NCI-H524 treated with DMSO at 0.1 percent for 48 hours (cell line): ENCODE data around the gene TSPAN4.
A peak's percentile ranks its signal among the peaks of the same experiment; 100 is the strongest.

Experiments used
- DNase-seq: peaks from one replicate; lab custom pipeline; 2025; lab: John Stamatoyannopoulos, UW

TSPAN4 gene

DNA sequence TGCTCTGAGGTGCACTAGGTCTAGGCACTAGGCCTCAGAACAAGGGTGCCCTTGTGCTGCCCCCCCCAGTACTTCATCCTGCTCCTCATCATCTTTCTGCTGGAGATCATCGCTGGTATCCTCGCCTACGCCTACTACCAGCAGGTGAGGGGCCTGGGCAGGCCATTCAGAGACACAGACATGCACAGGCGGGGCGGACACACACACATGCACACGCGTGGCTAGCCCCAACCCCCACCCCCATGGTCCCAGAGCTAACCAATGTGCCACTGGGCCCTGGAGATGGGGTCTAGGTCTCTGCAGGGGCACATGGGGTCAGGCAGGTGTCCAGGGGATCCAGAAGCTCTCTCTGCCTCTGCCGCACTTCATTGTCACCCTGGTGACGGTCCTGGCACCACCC is 6.0 kb upstream of the TSPAN4 start:
- no peak for DNase-seq

- no peak for DNase-seq
Observed at GRCh38 chr11:837189-837989, 5.3 kb upstream of the TSPAN4 start.

DNA sequence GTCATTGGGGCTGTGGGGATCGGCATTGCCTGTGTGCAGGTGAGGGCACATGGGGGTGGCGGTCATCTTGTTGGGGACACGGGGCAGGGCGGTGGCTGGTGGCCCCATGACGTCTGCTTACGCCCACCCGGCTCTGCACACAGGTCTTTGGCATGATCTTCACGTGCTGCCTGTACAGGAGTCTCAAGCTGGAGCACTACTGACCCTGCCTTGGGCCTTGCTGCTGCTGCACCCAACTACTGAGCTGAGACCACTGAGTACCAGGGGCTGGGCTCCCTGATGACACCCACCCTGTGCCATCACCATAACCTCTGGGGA is 4.7 kb upstream of the TSPAN4 start:
- DNase-seq = no peak

DNA sequence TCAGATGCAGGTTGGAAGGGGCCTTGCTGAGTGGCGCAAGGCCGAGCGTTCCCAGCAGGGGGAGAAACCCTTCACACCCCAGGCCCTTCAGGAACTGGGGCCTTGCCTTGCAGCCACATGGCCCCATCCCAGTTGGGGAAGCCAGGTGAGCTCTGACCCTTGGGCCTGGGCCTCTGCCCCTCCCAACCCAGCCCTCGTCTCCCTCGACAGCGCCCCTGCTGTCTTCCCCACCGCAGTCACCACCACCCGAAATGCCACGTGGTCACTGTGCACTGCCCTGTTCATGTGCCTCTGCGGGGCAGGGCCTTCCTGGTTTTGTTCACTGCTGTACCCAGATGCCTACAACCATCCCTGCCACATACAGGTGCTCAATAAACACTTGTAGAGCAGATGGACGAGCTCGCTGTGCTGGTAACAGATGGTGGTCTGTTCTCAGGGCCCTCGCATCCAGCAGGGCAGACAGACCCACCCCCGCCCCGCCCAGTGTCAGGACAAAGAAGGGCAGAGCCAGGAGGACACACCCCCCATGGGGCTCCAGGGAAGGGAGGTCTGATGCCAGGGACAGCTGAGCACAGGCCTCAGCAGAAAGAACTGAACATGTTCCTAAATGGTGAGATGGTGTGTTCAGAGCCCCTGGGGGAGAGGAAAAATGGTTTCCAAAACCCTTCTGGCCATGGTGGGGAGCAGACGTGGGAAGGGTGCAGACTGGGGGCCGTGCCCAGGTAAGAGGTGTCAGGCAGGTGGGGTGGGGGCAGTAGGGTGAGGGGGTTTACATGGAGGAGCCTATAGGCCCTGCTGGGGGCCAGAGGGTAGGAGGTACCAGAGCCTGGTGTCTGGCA is 4.0 kb upstream of the TSPAN4 start:
- peak; percentile 79 for DNase-seq

- DNase-seq = no peak
Observed at GRCh38 chr11:839280-839623, 3.4 kb upstream of the TSPAN4 start.

GRCh38 chr11:839875-840617 is 2.6 kb upstream of the TSPAN4 start:
- DNase-seq = no peak

DNA sequence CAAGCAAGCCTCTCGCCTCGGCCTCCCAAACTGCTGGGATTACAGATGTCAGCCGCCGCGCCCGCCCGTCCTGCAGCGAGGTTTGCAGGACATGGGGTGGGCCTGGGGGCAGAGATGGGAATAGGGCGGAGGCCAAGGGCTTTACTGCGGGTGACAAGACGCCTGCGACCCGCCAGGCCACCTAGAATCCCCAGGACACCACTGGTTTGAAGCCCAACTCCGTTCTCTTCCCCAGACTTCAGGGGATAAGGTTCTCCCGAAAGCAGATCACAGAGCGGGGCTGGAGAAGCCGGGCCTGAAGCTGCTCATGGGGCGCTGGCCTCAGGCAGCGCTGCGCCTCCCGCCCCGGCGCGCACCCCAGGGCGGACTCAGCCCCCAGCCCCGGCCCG is 677 bp upstream of the TSPAN4 start:
- DNase-seq = no peak

GRCh38 chr11:843086-843734 is 558 bp downstream of the TSPAN4 start:
- DNase-seq = no peak

DNA sequence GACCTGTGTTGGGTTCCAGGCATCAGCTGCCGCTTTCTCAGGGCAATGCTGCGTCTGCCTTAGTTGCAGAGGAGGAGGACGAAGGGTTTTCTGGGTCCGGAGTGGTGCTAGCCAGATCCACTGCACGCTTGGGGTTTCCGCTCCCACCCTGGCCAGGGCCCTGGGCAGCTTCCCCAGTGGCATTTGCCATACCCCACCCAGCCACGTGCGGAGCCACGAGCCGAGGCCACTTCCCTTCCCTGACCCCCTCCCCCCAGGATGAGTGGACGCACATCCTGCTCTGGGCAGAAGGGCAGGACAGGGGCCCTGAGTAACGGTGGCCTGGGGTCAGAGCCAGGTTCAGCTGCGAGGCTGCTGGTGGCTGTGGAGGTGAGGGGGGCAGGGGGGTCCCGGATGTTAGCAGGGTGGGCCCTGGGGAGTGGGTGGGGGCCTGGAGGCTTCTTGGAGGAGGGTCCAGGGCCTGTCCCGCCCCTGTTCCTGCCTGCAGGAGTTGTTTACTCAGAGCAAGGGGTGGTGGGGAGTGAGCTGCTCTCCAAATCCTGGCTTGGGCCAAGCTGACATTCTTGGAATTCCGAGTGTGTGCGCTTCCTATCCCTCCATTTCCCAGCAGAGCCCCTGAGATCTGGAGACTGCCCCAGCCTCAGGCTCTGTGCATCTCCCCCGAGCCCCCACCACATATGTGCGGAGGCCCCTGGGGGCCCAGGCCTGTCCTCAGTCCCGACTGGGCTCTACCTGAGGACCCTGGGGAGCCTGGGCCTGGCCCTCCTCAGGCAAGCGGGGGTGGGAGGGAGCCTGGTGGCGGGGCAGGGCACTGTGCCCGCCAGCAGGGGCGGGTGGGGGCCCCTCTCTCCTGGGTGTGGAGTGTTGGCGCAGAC is 1.4 kb downstream of the TSPAN4 start:
- no peak for DNase-seq

DNA sequence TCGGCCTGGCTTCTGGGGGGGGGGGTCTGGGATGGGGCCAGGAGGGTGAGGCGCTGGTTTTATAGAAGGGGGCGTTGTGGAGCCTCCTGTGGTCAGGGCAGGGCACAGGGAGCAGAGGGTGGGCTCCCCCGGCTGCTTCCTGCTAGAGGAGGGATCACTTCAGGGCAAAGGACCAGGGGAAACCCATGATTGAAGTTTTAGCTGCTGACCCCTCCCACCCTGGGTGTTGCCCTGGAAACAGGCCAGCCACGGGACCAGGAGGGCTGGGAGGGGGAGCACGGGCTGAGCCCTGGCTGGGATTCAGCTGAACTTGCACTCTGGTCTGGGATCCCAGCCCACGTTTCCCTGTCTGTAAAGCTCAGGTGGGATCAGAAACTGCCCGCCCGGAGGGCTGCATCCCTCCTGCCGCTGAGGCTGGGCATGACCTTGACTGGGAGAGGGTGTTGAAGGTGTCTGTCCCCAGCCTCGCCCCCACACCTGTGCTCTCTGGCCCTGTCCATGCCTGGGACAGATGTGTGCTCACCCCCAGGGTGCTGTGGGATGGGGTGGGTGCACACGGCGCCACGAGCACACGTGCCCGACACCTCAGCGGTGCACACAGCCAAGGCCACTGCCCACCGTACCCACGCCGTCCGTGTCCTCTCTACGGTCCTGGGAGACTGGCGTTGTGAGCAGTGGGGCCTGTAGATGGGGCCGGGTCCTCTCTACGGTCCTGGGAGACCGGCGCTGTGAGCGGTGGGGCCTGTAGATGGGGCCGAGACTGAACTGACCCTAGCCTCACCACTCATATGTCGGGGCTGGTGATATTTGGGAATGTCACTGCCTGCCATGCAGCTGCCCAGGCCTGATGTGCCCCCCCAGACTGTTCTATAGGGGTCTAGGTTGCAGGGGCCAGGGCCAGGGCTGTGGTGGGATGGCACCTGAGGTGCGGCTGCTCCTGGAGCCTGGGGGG is 2.3 kb downstream of the TSPAN4 start:
- DNase-seq = no peak

DNA sequence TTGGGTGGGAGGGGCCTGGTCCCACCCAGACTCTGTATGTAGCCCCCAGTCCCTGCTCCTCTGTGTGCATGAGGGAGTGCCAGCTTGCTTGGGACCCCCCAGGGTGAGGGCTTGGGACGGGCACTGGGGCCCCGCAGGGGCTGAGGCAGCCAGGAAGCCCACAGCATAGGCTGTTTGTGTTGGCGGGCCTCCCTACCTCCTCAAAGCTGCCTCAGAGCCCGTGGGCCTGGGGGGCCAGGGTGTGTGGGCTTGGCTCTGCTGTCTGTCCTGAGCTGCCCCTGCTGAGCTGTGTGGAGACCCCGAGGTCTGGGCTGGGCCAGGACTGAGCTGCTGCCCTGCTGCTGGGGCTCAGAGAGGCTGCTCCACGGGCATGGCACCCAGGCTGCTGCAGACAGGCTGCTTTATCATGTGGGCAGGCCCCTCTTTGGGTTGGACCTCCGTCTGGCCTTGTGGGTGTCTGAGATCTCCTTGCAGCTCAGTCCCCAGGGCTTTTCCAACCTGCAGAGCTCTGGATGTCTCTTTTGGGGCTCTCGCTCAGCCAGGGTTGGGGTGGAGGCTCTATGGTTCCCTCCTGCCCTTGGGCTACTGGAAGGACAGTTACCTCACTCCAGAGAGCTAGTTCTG is 3.3 kb downstream of the TSPAN4 start:
- no peak for DNase-seq

DNA sequence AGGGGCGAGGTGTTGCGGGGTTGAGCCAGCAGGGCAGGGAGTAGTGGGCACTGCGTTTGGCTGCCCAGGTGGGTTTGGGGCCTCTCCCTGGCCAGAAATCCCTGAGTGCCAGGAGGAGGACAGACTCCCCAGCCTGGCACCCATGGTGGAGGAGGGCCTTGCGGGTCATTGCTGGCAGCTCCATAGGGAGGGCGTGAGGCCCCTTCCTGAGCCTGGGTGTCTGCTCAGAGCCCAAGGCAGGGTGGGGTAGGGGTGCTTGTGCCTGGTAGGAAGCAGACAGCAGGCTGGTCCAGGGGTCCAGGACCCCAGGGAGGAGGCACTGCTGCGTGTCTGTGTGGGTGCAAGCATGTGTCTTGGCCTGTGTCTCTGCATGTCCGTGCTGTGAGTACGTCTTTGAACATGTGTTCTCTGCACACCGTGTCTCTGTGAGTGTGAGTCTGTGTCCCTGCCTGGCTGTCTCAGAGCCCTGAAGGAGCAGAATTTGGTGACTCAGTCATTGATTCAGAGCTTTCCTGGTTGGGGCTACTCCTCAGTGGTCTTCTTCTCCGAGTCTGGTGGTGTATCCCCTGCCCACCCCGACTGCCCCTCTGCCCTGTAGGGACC is 3.9 kb downstream of the TSPAN4 start:
- DNase-seq = no peak

DNA sequence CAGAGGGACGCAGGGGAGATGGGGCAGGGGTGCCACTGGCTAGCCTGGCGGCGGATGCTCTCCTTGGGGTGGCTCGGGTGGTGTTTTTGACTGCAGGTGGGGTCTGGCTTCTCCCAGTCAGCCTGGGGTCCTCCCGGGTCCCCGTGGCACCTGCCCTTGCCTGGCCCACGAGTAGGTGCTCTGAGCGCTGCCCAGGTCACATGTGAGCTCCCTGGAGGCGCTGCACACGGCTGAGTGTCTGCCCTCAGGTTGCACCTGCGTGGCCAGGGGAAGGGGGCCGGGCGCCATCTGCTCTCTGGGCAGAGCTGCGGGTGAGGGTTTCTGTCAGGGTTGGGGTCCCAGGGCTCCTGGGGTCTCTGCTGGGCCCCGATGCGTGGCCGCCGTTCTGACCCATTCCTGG is 5.2 kb downstream of the TSPAN4 start:
- no peak for DNase-seq

- no peak for DNase-seq
Observed at GRCh38 chr11:848380-848931, 5.8 kb downstream of the TSPAN4 start.

GRCh38 chr11:849104-849824 is 6.6 kb downstream of the TSPAN4 start:
- no peak for DNase-seq

DNA sequence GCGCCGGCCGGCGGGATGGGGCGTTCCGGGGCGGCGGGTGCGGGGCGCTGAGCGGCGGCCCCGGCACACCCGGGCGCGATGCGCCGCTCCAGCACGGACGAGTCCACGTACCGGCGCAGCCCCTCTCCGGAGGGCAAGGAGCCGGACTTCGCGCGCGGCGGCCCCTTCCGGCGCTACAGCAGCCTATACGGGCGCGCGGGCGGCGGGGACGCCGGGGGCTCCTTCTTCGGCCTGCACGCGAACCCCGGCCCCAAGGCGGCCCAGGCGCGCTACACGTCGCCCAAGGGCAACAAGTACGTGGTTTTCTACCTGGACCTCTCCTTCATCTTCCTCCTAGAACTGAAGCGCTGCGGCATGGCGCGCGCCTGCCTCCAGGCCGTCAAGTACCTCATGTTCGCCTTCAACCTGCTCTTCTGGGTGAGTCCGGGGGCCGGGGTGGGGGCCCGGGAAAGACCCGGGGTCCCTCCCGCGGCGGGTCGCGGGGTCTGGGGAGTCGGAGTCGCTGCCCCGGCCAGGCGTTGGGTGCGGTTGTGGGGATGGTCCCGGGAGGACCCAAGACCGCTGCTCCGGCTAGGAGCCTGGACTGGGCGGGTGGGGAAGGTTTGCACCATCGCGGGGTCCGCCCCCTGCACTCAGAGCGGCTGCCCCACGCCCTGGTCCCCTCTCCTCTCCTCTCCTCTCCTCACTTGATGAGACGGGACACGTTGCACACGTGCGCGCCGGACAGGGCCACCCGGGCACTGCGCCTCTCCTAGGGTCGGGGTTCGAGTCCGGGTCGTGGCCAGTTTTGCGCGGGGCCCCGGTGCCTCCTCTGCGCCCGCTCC is 7.5 kb downstream of the TSPAN4 start:
- DNase-seq = no peak
